ENCODE measurements around the gene CELSR2. TPM values are rescaled to one million over a fixed set of nuclear protein-coding genes. Genes with fewer than 3 reads are reported as not detected.

Gene CELSR2, protein sequence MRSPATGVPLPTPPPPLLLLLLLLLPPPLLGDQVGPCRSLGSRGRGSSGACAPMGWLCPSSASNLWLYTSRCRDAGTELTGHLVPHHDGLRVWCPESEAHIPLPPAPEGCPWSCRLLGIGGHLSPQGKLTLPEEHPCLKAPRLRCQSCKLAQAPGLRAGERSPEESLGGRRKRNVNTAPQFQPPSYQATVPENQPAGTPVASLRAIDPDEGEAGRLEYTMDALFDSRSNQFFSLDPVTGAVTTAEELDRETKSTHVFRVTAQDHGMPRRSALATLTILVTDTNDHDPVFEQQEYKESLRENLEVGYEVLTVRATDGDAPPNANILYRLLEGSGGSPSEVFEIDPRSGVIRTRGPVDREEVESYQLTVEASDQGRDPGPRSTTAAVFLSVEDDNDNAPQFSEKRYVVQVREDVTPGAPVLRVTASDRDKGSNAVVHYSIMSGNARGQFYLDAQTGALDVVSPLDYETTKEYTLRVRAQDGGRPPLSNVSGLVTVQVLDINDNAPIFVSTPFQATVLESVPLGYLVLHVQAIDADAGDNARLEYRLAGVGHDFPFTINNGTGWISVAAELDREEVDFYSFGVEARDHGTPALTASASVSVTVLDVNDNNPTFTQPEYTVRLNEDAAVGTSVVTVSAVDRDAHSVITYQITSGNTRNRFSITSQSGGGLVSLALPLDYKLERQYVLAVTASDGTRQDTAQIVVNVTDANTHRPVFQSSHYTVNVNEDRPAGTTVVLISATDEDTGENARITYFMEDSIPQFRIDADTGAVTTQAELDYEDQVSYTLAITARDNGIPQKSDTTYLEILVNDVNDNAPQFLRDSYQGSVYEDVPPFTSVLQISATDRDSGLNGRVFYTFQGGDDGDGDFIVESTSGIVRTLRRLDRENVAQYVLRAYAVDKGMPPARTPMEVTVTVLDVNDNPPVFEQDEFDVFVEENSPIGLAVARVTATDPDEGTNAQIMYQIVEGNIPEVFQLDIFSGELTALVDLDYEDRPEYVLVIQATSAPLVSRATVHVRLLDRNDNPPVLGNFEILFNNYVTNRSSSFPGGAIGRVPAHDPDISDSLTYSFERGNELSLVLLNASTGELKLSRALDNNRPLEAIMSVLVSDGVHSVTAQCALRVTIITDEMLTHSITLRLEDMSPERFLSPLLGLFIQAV (N-terminal part only)
- total RNA-seq: 0.16 and 3.5 TPM in 2 replicates

DNA sequence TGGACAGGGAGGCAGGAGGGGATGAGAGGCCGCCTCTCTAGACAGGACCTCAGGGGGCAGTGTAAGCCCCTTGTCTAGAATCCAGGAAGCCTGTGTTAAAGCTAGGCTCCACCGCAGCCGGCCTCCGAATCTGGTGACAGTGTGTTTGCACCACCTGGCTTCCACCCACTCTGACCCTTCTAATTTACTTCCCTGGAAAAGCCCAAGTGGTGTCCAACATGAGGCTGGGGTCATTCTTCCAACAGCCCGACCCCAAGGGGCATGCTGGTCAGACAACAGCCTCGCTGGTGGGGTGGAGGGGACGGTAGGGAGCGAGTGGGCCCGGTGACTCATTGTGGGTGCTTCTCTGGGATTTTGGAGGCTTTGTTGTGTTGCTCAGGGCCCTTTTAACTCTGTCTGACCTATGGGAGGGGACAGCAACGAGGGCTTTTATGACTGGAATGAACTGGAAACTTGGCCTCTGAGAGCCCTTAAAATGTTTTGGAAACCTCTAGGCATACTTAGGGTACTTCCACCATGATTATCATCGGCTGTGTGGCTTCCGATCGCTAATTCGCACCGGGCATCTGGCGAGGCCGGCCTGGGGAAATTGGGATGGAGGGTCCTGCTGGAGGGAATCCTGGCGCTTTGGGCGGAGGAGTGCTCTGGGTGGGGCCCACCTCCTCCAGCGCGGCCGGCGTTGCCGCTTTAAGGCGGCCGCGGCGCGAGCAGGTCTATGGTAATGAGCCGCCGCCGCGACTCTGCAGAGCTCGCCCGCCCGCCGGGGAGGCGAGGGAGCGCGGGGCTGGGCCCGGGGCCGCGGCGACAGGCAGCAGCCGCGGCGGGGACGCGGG, at the start of gene CELSR2:
TSS of gene CELSR2 (plus strand) at position 743 of the 833 bp plus-strand sequence. CDS start 541 bp downstream, outside the sequence.

DNA sequence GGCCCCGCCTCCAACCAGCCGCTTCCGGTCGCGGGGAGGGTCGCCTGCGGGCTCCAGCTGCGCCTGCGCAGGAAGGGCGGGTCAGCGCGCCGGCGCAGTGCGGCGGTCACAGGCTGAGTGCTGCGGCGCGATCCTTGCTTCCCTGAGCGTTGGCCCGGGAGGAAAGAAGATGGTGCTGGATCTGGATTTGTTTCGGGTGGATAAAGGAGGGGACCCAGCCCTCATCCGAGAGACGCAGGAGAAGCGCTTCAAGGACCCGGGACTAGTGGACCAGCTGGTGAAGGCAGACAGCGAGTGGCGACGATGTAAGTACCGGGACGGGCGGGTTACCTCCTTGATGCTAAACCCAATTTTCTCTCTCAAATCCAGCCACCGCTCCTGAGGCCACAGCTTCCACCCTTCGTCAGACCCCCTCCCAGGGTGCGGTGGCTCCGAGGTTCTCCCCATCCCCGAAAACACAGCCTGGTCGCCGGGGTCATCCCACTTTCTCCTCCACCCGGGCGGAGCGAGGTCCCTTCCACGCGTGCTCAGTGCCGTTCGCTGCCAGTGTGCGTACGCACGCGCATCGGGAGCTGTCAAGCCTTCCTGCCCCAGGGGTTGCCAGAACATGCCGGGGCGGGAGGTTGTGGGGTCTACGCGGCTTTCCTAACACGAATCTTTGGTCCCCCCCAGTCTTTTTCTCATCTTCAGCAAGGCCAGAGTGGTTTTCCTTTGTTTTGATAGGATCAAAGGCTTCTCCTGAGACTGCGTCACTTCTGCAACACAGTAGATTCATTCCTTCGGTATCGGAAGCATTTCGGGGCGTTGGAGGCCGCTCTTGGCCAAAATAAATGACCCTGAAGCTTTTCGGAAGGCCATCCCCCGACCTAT, 35.3 kb upstream of the CELSR2 start, which contains the start of gene SARS1:
TSS of gene SARS1 (plus strand) at position 95 of the 870 bp plus-strand sequence. CDS start at position 170, 75 bp downstream.

DNA sequence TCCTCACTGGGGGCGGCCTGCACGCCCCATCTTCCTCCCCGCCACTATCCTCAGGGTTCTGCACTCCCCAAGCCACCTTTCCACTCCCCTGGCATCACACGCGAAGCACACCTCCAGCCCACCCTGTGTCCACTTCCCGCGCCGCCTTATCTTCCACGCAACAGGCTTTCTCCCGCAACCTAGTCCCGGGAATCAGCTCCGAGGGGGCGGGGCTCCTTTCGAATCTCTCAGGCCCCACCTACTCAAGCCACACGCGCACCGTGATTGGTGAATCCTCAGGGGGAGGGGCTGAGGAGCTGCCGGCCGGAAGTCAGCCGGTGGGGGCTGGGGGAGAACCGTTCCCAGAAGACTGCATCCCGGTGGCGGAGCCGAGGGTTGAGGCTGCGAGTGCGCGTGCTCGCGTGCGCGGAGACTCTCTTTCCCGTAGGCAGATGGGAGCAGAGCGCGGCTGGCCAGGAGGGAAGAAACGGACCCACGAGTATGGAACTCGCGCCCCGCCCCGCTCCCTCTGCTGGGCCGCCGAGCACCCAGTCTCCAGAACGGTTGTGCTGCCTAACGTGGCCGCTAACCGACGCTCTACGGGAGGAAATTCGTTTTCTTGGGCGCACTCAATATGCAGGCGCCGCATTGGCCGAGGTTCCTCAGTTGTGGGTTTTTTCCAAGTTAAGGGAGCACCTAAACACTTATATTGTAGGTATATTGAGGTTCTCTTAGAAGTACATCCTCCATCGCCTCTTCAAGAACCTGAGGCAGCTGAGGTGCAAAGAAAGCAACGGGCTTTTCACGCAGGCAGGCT, 33.8 kb downstream of the CELSR2 start, which contains the start of gene PSRC1:
TSS of gene PSRC1 (minus strand) at position 194 of the 796 bp plus-strand sequence.

DNA sequence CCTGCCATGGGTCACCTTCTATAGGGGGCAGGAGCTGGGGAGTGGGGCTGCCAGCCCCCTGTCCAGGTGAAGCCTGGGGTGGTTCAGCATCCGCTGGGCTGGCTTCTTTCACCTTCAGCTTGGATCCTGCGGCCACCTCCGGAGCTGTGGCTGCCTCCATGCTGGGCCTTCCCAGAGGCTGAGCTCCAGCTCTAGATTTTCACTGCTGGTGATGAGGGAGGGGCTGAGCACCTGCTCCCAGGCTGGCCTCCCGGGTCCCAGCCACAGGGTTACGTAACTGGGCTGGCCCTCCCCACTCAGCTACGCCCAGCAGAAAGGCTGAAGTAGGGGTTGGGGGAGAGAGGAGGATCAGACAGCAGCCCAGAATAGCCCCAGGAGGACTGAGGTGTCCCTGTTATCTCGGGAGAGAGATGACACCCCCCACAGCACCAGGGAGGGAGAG, 57.5 kb downstream of the CELSR2 start, which contains the start of gene MYBPHL:
TSS of gene MYBPHL (minus strand) at position 180 of the 442 bp plus-strand sequence. CDS start at position 160, 20 bp downstream.

Other genes with a start within 250 kb of the CELSR2 start
- gene WDR47, start 207.4 kb upstream of the CELSR2 start, total RNA-seq: 13.3 and 24.1 TPM in 2 replicates
- 39.8 and 68.0 TPM in 2 replicates for gene TAF13, start 173.5 kb upstream of the CELSR2 start, total RNA-seq
- 17.3 and 28.4 TPM in 2 replicates for gene TMEM167B, start 158.8 kb upstream of the CELSR2 start, total RNA-seq
- gene ELAPOR1, start 135.4 kb upstream of the CELSR2 start, total RNA-seq: 0.16 and 0.25 TPM in 2 replicates
- gene SARS1, start 35.6 kb upstream of the CELSR2 start, total RNA-seq: 146 and 180 TPM in 2 replicates
- gene PSRC1, start 33.6 kb downstream of the CELSR2 start, total RNA-seq: 3.1 and 8.3 TPM in 2 replicates
- not detected in 2 replicates for gene MYBPHL, start 57.5 kb downstream of the CELSR2 start, total RNA-seq
- 14.9 and 32.0 TPM in 2 replicates for gene SORT1, start 148.4 kb downstream of the CELSR2 start, total RNA-seq
- gene PSMA5, start 176.9 kb downstream of the CELSR2 start, total RNA-seq: 36.8 and 48.5 TPM in 2 replicates
- gene SYPL2, start 217.0 kb downstream of the CELSR2 start, total RNA-seq: 0.13 TPM in 1 of 2 replicates, not detected in the other
- gene ATXN7L2, start 234.4 kb downstream of the CELSR2 start, total RNA-seq: 0.49 and 1.2 TPM in 2 replicates
- gene CYB561D1, start 244.6 kb downstream of the CELSR2 start, total RNA-seq: 2.8 and 7.0 TPM in 2 replicates